NB4 (cell line): ENCODE data around the gene EWSR1.

Source experiments
- CTCF ChIP-seq: IDR thresholded peaks from one replicate; pipeline ENCODE4 v1.5.1; 2012; ENCODE audit warnings: low read depth, low read length
- POLR2A ChIP-seq: IDR thresholded peaks from 2 replicates; pipeline ENCODE4 v1.6.1; 2011; ENCODE audit warnings: mild to moderate bottlenecking; ENCODE audit not compliant: insufficient read length; ENCODE audit errors: extremely low read depth

- TF ChIP-seq CTCF: no peak
- TF ChIP-seq POLR2A: no peak
These were observed 37.7 kb downstream of the EWSR1 start for GRCh38 chr22:29305836-29306174.
